Measurements from ENCODE around the gene STX11.
"Not testable (repeated sequence)": the region's sequence is repeated elsewhere in the genome, so short reads cannot be mapped to it uniquely, and the experiment has no call there.

Gene STX11

DNA sequence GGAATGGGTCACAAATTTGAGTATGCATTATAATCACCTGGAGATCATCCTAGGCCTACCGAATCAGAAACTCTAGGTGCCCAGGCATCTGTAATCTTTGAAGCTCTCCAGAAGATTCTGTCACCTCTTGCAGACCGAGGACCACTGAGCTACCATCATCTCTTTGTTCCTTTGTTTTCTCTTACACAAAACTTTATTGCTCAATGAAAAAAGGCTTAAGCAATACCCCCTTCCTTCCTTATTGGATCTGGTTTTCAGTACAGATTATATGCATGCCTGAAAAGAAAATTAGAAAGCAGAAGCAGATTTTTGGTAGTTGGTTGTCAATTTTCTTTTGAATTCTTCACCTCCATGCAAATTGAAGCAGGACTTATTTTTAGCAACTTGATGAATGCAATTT is 31.3 kb downstream of the STX11 start:
- H3K4me1 ChIP-seq (ENCODE audit: control insufficient read depth, insufficient read depth, low read length): no peaks in the 10 kb centered on the region
- no peak overlapping the region for H3K27ac ChIP-seq (ENCODE audit: insufficient read depth, low read depth, low read length, poor library complexity, severe bottlenecking)
- no peaks in the 10 kb centered on the region for H3K27me3 ChIP-seq (ENCODE audit: control insufficient read depth, insufficient read depth, low read length, poor library complexity, severe bottlenecking)
- WGBS, 2 experiments: 92 to 98% methylated on average over 2 of the region's 2 CpGs
- no peaks in the 10 kb centered on the region for H3K9me3 ChIP-seq (ENCODE audit: control insufficient read depth, low read length)
- no peaks in the 10 kb centered on the region for H3K36me3 ChIP-seq (ENCODE audit: control insufficient read depth, insufficient read depth, low read length)
- no peak overlapping the region for H3K4me3 ChIP-seq (ENCODE audit: insufficient read depth, low read depth, low read length)

- not testable (repeated sequence) for H3K27ac ChIP-seq (ENCODE audit: insufficient read depth, low read depth, low read length, poor library complexity, severe bottlenecking); H3K4me1 ChIP-seq (ENCODE audit: control insufficient read depth, insufficient read depth, low read length); H3K9me3 ChIP-seq (ENCODE audit: control insufficient read depth, low read length); H3K27me3 ChIP-seq (ENCODE audit: control insufficient read depth, insufficient read depth, low read length, poor library complexity, severe bottlenecking); H3K36me3 ChIP-seq (ENCODE audit: control insufficient read depth, insufficient read depth, low read length); H3K4me3 ChIP-seq (ENCODE audit: insufficient read depth, low read depth, low read length)
- WGBS, 2 experiments: 96 to 100% methylated on average over 1 of the region's 1 CpG
These were observed 33.9 kb downstream of the STX11 start for GRCh38 chr6:144184186-144184585.

DNA sequence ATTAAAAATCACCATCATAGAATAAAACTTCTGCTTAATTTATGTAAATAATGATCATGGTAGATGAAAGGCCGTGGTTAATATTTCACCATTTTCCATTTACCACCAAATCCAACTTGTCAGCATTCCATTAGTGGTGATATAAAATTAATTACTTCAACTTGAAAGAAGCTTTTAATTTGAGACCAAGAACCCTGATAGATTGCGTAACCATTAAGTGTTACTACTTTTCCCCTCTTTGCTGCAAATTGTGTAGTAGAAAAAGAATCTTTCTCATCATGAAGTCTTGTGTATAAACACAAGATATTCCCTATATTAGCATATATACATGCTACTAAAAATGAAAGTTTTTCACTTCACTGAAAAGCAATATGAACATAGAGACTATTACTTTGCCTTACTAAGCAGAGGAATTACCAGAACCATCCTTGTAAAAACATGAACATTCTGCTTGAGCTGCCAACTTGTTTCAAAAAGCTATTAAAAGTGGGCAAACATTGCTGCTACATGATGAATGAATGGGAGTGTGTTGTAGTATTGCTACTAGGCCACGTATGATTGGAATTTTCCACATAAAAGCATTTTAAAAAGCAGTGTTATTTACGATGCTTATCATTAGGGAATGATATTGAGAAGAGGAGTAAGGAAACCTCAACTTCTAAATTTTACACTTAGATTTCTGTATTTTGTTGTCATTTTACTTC is 35.0 kb downstream of the STX11 start:
- Histone ChIP-seq H3K4me1 (ENCODE audit: control insufficient read depth, insufficient read depth, low read length) (no peaks in the 10 kb centered on the region), H3K4me3 (ENCODE audit: insufficient read depth, low read depth, low read length) (no peak overlapping the region), H3K27me3 (ENCODE audit: control insufficient read depth, insufficient read depth, low read length, poor library complexity, severe bottlenecking) (no peaks in the 10 kb centered on the region), H3K27ac (ENCODE audit: insufficient read depth, low read depth, low read length, poor library complexity, severe bottlenecking) (no peak overlapping the region), H3K36me3 (ENCODE audit: control insufficient read depth, insufficient read depth, low read length) (no peaks in the 10 kb centered on the region), H3K9me3 (ENCODE audit: control insufficient read depth, low read length) (no peaks in the 10 kb centered on the region)
- WGBS, 2 experiments: 83 to 100% methylated on average over 1 to 2 of the region's 4 CpGs

DNA sequence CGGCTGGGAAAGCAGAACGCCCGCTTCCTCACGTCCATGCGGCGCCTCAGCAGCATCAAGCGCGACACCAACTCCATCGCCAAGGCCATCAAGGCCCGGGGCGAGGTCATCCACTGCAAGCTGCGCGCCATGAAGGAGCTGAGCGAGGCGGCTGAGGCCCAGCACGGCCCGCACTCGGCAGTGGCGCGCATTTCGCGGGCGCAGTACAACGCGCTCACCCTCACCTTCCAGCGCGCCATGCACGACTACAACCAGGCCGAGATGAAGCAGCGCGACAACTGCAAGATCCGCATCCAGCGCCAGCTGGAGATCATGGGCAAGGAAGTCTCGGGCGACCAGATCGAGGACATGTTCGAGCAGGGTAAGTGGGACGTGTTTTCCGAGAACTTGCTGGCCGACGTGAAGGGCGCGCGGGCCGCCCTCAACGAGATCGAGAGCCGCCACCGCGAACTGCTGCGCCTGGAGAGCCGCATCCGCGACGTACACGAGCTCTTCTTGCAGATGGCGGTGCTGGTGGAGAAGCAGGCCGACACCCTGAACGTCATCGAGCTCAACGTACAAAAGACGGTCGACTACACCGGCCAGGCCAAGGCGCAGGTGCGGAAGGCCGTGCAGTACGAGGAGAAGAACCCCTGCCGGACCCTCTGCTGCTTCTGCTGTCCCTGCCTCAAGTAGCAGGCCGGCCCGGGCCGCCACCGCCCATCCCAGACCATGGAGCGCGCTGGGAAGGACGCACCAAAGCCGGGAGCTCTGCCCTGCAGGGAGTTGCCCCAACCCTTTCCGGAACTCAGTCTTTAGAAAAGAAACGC is 36.7 kb downstream of the STX11 start:
- no peaks in the 10 kb centered on the region for H3K4me1 ChIP-seq (ENCODE audit: control insufficient read depth, insufficient read depth, low read length)
- no peaks in the 10 kb centered on the region for H3K36me3 ChIP-seq (ENCODE audit: control insufficient read depth, insufficient read depth, low read length)
- no peak overlapping the region for H3K27ac ChIP-seq (ENCODE audit: insufficient read depth, low read depth, low read length, poor library complexity, severe bottlenecking)
- H3K9me3 ChIP-seq (ENCODE audit: control insufficient read depth, low read length): no peaks in the 10 kb centered on the region
- WGBS, 2 experiments: 96% methylated on average over 79 of the region's 79 CpGs
- H3K4me3 ChIP-seq (ENCODE audit: insufficient read depth, low read depth, low read length): no peak overlapping the region
- H3K27me3 ChIP-seq (ENCODE audit: control insufficient read depth, insufficient read depth, low read length, poor library complexity, severe bottlenecking): no peaks in the 10 kb centered on the region

- Histone ChIP-seq H3K36me3 (ENCODE audit: control insufficient read depth, insufficient read depth, low read length) (no peaks in the 10 kb centered on the region), H3K27ac (ENCODE audit: insufficient read depth, low read depth, low read length, poor library complexity, severe bottlenecking) (no peak overlapping the region)
These were observed 39.0 kb downstream of the STX11 start for GRCh38 chr6:144189351-144189750.

GRCh38 chr6:144190080-144190479 is 39.8 kb downstream of the STX11 start:
- no peaks in the 10 kb centered on the region for H3K4me1 ChIP-seq (ENCODE audit: control insufficient read depth, insufficient read depth, low read length)
- H3K27me3 ChIP-seq (ENCODE audit: control insufficient read depth, insufficient read depth, low read length, poor library complexity, severe bottlenecking): no peaks in the 10 kb centered on the region
- WGBS, 2 experiments: 90 to 93% methylated on average over 3 of the region's 3 CpGs
- H3K36me3 ChIP-seq (ENCODE audit: control insufficient read depth, insufficient read depth, low read length): no peaks in the 10 kb centered on the region
- H3K9me3 ChIP-seq (ENCODE audit: control insufficient read depth, low read length): no peaks in the 10 kb centered on the region
- H3K4me3 ChIP-seq (ENCODE audit: insufficient read depth, low read depth, low read length): no peak overlapping the region
- H3K27ac ChIP-seq (ENCODE audit: insufficient read depth, low read depth, low read length, poor library complexity, severe bottlenecking): no peak overlapping the region

More at GRCh38 chr6:144189351-144189750, 39.0 kb downstream of the STX11 start:
- Histone ChIP-seq H3K4me1 (ENCODE audit: control insufficient read depth, insufficient read depth, low read length) (no peaks in the 10 kb centered on the region), H3K4me3 (ENCODE audit: insufficient read depth, low read depth, low read length) (no peak overlapping the region), H3K27me3 (ENCODE audit: control insufficient read depth, insufficient read depth, low read length, poor library complexity, severe bottlenecking) (no peaks in the 10 kb centered on the region), H3K9me3 (ENCODE audit: control insufficient read depth, low read length) (no peaks in the 10 kb centered on the region)

DNA sequence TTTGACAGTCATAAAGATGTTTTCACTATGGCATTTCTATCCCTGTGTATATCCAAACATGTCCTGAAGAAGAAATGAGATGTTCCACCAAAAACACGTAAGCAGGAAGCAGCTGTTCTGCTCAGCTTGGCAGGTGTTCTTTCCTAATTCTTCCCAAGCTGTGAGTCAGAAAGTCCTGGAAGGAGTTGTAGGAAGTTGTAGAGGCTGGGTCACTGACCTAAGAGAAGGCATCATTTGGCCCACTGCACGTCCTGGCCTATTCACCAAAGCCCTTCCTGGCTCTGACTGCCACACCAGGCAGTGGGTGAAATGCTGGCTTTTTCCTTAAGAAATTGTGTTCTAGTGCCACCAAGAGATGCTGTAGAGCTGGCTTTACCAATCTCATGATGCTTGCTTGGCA is 40.3 kb downstream of the STX11 start:
- H3K4me1 ChIP-seq (ENCODE audit: control insufficient read depth, insufficient read depth, low read length): no peaks in the 10 kb centered on the region
- no peaks in the 10 kb centered on the region for H3K27me3 ChIP-seq (ENCODE audit: control insufficient read depth, insufficient read depth, low read length, poor library complexity, severe bottlenecking)
- no peak overlapping the region for H3K4me3 ChIP-seq (ENCODE audit: insufficient read depth, low read depth, low read length)
- H3K27ac ChIP-seq (ENCODE audit: insufficient read depth, low read depth, low read length, poor library complexity, severe bottlenecking): no peak overlapping the region
- no peaks in the 10 kb centered on the region for H3K9me3 ChIP-seq (ENCODE audit: control insufficient read depth, low read length)
- WGBS, 2 experiments: 78 to 84% methylated on average over 2 of the region's 2 CpGs
- no peaks in the 10 kb centered on the region for H3K36me3 ChIP-seq (ENCODE audit: control insufficient read depth, insufficient read depth, low read length)

DNA sequence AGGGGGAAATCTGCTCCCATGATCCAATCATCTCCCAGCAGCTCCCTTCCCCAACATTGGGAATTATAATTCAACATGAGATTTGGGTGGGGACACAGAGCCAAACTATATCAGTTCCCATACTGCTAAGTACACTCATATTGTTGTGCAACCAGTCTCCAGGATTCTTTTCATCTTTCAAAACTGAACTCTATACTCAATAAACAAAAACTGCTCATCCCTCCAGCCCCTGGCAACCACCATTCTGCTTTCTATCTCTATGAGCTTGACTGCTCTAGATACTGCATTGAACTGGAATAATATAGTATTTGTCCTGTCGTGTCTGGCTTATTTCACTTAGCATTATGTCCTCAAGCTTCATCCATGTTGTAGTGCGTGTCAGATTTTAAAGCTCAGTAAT is 42.9 kb downstream of the STX11 start:
- Histone ChIP-seq H3K4me1 (ENCODE audit: control insufficient read depth, insufficient read depth, low read length) (no peaks in the 10 kb centered on the region), H3K4me3 (ENCODE audit: insufficient read depth, low read depth, low read length) (no peak overlapping the region), H3K9me3 (ENCODE audit: control insufficient read depth, low read length) (no peaks in the 10 kb centered on the region), H3K36me3 (ENCODE audit: control insufficient read depth, insufficient read depth, low read length) (no peaks in the 10 kb centered on the region), H3K27me3 (ENCODE audit: control insufficient read depth, insufficient read depth, low read length, poor library complexity, severe bottlenecking) (no peaks in the 10 kb centered on the region), H3K27ac (ENCODE audit: insufficient read depth, low read depth, low read length, poor library complexity, severe bottlenecking) (no peak overlapping the region)
- WGBS, 2 experiments: 93 to 94% methylated on average over 2 of the region's 2 CpGs

GRCh38 chr6:144194293-144194810 is 44.0 kb downstream of the STX11 start:
- no peaks in the 10 kb centered on the region for H3K27me3 ChIP-seq (ENCODE audit: control insufficient read depth, insufficient read depth, low read length, poor library complexity, severe bottlenecking)
- H3K27ac ChIP-seq (ENCODE audit: insufficient read depth, low read depth, low read length, poor library complexity, severe bottlenecking): no peak overlapping the region
- no peaks in the 10 kb centered on the region for H3K9me3 ChIP-seq (ENCODE audit: control insufficient read depth, low read length)
- H3K36me3 ChIP-seq (ENCODE audit: control insufficient read depth, insufficient read depth, low read length): no peaks in the 10 kb centered on the region
- H3K4me1 ChIP-seq (ENCODE audit: control insufficient read depth, insufficient read depth, low read length): no peaks in the 10 kb centered on the region
- no peak overlapping the region for H3K4me3 ChIP-seq (ENCODE audit: insufficient read depth, low read depth, low read length)
- 64 to 77% methylated on average over 7 of the region's 7 CpGs for WGBS, 2 experiments

DNA sequence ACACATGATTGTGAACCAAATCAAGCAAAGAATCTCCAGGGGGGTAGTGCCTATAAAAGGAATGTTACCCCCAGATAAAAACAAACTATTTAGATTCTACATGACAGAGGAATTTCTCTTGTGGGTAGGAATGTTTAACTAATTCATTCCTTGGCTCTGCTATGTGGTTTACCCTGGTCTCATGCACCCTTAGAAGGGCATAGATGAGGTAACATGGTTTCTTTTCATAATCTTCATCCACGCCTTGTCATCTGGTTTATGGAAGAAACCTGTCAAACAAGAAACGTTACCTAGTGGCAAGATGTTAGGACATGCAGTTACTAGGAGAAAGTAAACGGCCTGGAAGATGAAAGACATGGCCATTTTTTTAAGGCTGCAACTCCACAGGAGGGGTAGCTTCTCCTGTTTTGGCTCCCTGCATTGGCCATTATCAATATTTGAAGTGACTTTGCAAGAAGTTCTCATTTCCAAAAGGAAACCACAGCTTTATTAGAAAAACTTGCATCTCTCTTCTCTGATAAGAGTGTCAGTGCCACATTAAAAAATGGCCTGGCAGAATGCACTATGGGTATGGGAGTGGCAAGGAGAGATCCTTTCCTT is 45.5 kb downstream of the STX11 start:
- 93 to 94% methylated on average over 3 of the region's 3 CpGs for WGBS, 2 experiments
- no peaks in the 10 kb centered on the region for H3K36me3 ChIP-seq (ENCODE audit: control insufficient read depth, insufficient read depth, low read length)
- H3K4me1 ChIP-seq (ENCODE audit: control insufficient read depth, insufficient read depth, low read length): no peaks in the 10 kb centered on the region
- no peaks in the 10 kb centered on the region for H3K27me3 ChIP-seq (ENCODE audit: control insufficient read depth, insufficient read depth, low read length, poor library complexity, severe bottlenecking)
- H3K4me3 ChIP-seq (ENCODE audit: insufficient read depth, low read depth, low read length): no peak overlapping the region
- no peaks in the 10 kb centered on the region for H3K9me3 ChIP-seq (ENCODE audit: control insufficient read depth, low read length)
- H3K27ac ChIP-seq (ENCODE audit: insufficient read depth, low read depth, low read length, poor library complexity, severe bottlenecking): no peak overlapping the region

Data from ectodermal cell (in vitro differentiated cells).